Stimulated activated CD4-positive, alpha-beta T cell treated with anti-CD3 and anti-CD28 coated beads, Interleukin-15, amount 100 ng/mL, for 1 hour (primary cell): ENCODE measurements around the gene NTF3.

Experiments
- DNase-seq, 2 donors: peaks; one replicate each; pipeline ENCODE4 v3.0.0-alpha.2; 2020; ENCODE audit warnings: low read depth in 1 of 2, low spot score in 1 of 2

NTF3 gene

DNA sequence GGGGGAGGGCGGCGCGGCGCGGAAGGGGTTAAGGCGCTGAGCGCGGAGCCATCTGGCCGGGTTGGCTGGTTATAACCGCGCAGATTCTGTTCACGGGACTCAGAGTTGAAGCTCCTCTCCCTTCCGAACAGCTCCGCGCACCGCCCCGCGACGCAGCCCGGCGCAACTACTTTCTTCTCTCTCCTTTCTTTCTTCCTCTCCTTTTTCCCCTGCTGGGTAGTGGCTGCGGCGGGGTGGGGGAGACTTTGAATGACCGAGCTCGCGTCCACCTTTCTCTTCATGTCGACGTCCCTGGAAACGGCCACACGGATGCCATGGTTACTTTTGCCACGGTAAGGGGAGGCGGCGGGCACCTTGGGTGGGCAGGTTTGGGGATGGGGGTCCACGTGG lies at the start of gene NTF3:
TSS of gene NTF3 (plus strand) at position 98 of the 390 bp plus-strand sequence. CDS start at position 315, 217 bp downstream.
- no peak for DNase-seq

DNA sequence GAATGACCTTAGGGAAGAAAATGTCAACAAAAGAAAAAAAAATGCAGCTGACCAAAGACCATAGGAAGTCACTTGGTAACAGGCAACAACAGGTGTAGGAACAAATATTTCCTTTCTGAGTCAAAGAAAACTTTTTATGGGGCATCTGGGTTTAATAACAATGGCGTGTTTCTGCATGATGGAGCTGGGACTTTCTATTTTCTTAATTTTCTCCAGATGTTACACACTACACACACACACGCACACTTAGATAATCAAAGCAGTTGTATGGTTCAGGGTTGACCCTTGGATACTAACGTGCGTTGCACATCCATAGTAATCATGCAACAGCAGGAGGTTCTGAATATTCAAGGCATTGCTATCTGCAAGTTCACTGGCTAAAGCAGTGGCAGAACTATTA lies 47.9 kb upstream of the NTF3 start:
- no peak for DNase-seq

DNA sequence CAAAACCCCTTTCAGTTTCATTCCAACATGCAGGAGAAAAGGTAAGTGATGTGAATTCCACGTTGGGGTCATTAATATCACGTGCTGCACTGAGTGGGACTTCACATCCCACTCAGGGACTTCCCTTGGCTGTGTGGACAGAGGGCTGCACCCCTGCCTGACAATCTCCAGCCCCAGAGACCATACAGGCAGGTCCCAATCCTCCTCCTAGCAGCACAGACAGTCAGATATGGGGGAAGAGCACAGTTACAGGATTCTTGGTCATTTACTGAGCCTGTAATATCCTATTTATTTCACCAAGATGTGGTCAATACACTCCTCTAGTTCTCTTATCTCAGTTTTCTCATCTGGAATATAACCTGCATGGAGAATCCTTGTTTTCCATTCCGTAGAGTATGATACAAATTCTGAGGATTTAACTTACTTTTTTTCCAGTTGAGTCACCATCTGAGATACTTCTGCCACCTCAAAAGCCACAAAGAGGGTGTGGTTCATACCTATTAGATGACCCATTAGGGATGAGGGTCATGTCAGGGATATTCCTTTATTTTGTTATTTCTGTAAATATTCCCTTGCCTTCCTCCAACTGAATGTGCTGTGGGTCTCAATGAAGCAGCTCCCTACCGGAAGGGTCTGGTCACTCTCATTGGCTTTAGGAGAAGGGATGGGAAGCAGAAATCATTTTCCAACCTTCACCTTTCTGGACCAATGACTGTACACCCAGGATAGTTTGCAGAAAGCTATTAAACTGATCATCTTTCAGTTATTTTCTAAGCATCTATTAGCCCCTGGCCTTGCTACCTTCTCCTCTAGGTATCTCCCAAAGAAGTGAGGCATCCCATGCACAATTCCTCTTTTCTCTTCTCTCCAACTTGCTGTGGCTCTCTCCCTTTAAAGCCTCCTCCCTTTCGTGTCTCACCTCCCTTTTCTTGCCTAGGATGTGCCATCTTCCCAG lies 43.0 kb upstream of the NTF3 start:
- DNase-seq, result no peak

DNA sequence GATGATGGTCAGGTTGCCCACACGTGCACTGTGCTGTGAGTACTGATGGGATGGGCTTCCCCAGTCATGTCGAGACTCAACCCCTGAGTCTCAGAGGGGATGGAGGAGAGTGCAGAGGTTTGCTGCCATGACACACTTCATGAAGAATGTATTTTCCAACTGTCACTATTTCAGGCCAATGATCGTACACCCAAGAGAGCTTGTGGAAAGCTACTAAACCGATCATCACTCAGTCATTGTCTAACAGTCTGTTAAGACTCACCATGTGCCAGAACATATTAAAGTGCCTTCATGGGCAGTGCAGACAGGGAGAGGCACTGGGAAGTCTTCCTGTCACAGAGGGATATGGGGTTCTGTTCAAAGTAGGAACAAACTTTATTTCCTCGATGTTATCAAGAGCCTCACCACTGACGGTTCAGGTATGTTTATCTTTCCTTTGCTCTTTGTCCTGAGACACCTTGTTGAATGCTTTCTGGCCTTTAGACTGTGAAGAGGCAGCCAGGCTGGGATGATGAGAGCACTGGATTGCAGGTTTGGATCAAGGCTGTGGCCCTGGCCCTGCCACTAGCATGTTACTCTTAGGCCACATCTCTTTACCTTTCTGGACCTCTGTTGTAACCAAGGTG lies 41.6 kb upstream of the NTF3 start:
- DNase-seq, result no peak

DNA sequence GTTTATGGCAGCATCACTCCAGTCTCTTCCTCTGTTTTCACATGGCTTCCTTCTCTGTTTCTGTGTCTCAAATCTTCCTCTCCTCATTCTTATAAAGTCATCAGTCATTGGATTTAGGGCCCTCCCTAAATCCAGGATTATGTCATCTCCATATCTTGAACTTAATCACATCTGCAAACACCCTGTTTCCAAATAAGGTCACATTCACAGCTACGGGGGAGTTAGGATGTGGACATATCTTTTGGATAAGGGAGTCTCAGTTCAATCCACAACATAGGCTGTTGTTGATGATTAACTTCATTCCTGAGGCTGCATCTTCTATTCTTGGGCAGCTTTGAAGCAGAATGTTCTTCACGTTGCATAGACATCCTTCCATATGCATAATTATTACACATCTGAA lies 40.3 kb upstream of the NTF3 start:
- no peak for DNase-seq

DNA sequence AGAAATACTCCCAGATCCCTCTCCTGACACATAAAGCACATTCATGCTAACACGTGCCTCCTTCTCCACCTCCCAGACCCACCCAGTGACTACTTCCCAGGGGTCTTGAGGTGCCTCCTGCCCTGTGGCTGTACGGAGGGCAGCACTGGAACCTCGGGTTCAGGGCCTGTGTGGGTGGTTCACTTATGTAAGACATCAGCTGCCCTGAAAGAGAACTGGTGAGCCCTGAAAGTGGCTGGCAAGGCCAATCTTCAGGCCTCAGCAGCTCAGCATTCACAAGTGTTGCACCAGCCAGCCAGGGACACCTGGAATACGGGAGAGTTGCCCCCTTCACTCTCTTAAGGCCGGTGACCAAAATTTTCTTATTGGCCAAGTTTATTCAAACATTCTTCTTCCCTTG lies 38.9 kb upstream of the NTF3 start:
- no peak for DNase-seq

DNA sequence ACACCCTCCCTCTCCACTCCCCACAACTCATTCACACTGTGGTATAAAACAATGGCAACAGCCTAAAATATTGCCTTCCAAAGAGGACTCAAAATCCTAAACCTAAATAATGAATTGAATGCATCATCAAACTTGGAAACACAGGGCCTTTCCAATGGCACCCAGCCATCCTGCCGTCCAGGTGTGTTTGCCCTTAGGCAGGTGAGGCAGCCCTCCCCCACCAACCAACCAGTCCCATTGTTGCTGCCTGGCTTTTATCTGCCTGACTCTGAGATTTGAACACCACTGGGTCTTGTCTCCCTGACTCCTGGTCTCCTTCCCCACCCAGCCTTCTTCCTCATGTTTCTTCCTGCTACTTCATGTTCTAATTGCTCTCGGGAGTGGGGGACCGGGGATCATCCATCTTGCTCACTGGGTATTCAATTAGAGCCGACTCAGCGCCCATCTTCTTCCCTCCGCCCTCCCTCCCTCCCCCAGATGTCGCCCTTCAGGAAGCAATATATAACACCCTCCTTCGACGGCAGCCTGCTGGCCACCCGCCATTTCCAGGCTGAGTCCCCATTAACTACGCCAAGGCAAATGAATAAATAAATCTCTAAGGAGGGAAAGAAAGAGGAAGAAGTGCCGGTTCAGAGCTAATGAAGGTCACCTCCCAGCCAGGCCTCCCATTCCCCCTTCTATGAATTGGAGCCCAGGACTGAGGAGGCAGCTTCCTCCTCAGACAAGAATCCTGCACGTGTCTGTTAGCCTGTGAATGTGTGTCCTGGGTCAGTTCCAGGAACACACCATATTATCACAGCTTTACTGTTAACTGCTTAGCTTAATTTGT lies 36.3 kb upstream of the NTF3 start:
- DNase-seq, result no peak

DNA sequence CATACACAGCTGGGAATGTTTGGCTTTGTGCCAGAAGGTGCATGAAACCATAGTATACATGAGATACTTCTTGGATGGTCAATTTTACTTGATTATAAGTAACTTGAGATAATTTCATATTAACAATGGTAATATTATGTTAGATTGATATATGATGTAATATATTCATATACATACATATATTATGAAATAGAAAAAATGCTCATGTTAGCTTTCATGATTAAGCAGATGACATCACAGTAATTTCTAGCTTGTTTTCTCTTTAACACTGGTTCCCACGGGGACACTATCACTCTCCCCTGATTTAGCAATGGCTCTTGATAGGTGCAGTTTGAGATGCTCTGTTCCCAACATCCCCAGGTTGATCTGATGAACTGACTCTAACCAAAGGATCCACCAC lies 35.4 kb upstream of the NTF3 start:
- DNase-seq, result no peak

DNA sequence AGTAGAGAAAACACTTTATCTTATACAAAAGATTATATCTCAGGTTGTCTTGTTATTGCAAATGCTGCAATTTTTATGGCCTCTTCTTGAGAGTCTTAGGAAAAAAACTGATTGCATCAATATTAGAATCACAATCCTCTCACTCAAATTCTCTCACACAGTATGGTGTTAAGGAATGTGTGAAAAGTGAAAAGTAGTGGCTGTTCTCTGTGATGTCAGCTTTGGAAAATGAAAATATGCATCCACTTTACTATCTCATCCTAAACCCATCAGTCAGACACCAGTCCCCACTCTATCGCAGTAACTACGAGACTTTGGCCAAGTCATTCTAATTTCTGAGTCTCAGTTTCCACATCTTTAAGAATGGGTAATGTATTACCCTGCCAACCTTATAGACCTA lies 32.6 kb upstream of the NTF3 start:
- no peak for DNase-seq

DNA sequence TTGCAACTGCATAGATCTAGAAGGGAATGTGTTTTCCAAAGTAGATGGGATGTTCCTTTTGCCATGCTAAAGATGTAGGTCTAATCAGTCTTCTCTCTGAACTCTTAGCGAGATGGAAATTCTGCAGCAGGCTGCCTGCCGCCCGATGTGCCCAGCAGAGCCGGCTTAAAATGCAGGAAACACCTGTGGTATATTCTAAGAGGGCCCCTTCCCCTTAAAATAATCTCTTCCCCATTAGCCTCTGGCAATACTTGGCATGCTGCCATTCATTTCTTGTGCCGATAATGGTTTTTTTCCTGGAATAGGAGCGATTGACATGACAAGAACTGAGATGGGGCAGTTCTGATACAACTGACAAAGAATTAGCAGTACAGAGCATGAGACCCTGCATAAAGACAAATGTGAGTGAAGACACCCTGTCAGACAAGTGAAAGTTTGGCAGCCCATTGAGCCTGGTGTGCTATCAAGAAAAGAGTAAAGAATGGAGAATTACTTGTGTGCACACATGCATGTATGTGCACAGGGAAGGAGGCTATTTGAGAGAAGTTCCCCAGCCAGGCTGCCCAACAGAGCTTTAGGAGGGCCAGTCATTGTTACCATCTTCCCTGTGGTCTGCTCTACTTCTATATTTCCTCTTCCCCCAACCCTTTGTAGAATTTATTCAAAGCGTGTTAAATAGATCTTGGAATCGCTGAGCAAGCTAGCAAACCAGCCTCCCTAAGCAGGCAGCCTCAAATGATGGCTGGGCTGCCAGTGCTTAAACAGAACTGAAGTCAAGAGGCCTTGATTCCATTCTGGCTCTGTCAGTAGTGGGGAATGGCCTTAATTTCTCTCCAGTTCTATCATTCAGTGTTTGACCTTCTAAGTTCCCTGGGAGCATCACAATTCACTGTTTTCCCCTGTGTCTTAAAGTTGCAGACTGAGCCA lies 29.6 kb upstream of the NTF3 start:
- DNase-seq, result no peak

DNA sequence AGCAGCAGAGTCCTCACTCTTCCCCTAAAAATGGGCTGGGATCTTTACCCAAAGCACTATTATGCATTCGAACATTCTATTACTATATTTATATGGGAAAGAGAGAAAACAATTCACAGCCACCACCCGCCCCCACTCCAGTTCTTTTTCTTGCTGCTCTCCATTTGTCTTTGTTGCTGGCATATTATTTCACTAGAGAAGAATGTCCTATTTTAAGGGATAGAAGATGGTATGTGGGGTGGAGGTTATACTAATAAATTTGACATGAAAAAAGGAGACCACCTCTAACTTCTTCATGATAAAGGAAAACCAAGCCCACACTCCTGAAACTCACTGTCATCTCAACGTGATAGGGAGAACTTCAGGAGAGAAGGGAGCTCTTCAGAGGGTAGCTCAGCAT lies 28.5 kb upstream of the NTF3 start:
- DNase-seq, result no peak

DNA sequence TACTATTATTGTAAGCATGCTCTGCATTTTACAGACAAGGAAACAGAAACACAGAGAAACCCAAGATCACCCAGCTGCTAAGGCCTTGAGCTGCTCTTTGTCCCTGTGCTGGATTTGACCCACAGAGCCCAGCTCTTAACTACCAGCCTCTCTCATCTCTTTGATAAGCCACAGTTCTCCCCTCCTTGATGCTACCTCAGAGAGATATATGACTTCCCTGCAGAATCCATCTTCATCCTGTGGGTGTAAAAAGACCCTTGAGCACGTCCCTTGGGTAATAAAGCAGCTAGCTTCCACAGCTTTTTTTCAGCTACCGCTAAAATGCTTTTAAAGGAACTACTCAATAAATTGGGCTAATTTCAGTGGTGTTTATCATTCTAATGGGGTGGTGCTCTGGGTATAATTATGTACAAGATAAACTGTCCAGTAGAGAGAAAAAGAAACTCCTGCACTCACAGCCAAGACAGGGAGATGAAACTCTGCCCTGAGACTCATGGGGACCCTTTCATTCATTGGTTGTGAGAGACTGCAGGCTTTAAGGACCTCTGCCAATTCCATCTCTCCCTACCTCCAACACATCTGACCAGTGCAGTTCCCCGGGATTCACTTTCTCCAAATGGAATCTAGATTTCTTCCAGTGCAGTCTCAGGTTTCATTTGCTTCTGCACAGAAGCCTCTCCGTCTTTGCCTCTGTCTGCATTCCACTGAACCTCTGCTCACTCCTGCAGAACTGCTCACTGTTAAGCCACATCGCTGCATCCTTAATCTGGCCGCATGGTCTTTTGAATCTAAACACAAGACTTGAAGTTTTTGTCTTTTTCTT lies 24.7 kb upstream of the NTF3 start:
- no peak for DNase-seq

DNA sequence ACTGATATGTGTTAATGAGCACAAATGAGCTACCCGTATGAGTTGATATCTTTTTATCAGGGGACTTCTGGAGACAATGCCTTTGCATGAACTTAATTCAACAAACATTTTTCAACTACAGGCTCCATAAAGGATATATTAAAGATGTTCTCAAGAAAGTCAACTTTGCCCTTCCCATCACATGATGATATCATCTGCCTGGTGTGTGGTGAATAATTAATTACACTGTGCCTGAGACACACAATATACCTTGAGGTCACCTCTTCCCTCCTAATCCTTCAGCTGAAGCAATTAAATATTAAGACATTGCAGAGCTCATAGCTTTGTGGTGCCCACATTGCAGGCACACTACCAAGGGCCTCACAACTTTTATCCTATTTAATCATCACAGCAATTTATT lies 22.3 kb upstream of the NTF3 start:
- no peak for DNase-seq

DNA sequence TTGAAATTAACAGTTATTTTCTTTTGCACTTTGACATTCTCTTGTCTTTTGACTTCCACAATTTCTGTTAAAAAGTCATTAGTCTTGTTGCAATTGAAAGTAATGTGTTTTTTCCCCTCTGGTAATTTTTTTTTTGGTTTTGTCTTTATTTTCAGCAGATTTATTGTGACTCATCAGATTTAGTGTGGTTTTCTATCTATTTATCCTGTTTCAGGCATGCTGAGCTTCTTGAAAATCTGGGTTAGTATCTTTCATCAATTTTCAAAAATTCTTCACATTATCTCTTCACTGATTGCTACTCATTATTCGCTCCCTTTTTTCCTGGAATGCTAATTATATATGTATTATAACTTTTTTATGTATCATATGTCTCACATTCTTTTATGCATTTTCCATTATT lies 15.3 kb upstream of the NTF3 start:
- no peak for DNase-seq

DNA sequence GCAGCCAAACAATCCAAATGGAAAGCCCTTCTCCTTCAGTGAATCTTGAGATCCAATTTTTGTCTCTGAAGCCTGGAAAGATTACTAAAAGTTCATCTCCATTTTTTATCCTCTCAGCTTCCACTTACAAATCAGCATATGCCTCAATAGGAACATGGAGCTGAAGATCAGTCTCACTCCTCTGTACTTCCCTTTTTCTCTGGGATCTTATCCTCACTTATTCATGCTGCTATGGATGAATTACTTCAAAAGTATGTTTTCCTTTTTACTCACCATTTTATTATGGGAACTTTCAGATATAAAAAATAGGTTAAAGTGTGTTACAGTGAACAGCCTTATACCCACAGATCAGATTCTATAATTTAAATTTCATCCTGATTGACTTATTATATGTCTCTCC lies 14.4 kb upstream of the NTF3 start:
- no peak for DNase-seq

DNA sequence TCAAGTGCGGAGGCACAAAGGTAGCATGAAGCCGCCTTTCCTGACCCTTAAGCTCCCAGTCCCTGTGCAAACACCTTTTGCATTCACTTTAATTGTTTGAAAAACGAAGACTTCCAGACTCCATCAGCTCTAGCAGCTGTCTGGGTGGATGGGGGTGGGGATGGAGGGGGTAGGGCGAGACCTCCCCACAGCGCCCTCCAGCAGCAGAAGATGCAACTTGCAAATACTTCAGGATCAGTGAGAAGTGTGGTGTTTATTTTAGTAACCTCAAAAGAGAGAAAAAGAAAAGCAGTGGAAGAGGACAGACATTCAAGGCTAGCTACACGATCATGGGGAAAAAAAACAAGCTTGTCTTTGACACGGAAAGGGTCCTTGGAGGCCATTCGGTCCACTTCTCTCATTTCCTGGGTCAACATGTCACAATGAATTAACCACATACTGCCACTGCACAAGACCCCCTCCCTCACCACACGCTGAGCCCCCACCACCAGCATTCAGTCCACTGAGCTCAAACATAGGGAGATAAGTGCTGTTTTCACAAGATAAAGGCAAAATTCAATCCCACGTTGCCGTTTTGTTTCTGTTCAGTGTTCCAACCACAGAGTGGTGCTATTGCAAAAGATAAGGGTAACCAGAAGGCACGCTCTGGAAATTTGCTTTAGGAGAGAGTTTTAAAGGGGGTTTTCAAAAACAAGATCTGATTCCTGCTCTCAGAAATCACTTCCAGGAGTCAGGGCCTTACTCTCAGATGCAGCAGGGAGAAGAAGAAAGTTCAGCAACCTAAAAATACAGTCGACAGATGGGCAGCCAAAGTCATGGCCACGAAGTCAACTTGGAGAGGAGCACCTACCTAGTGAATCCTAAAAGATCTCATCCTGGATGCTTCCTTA lies 3.3 kb upstream of the NTF3 start:
- no peak for DNase-seq

DNA sequence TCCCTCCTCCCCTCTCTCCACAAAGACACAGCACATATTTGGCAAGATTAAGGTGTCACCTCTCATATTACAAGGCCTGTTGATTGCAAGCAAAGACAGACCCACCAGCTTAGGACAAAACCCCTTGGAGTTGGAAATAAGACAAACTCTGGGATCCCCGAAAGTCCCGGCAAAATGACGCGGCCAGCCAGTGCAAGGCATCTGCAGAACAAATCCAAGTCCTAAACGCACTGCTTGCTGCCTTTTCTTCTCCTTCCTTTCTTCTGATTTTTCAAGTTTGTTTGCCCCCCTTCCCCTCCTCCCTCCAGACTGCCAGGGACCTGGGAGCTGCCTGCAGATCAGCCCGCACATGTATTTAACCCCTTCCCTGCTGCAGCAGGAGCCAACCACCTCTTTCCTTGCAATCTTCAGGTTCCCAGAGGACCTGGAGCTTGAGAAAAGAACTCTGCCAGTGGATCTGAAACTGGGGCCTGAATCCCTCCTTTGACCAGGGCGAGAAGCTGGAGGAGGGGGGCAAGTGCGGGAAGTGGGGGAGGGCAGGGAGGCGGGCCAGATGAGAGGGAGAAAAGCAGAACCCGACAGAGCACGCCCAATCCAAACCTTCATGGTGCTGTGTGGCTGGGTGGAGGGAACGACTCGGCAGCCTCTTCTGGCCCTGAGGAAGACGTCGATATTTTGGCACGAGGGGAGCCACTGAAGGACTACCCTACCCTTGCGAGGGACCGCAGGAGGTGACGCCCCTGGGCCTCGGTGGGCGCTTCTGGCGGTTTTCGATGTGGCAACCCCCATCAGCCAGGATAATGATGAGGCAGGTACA lies 2.0 kb upstream of the NTF3 start:
- DNase-seq, result no peak
